HG03025 (cell line): ENCODE data around the gene TMEM139.
"Not testable (repeated sequence)": the region's sequence is repeated elsewhere in the genome, so short reads cannot be mapped to it uniquely, and the experiment has no call there.

ENCODE experiments used
- ATAC-seq: cut with Tn5 transposase; IDR thresholded peaks from one replicate; pipeline ENCODE4 v1.9.1; 2021; ENCODE audit warnings: mild to moderate bottlenecking, moderate library complexity; ENCODE audit not compliant: unreplicated experiment, low FRiP score

Gene TMEM139

GRCh38 chr7:143257501-143257900 is 27.3 kb upstream of the TMEM139 start:
- ATAC-seq, result no peak

DNA sequence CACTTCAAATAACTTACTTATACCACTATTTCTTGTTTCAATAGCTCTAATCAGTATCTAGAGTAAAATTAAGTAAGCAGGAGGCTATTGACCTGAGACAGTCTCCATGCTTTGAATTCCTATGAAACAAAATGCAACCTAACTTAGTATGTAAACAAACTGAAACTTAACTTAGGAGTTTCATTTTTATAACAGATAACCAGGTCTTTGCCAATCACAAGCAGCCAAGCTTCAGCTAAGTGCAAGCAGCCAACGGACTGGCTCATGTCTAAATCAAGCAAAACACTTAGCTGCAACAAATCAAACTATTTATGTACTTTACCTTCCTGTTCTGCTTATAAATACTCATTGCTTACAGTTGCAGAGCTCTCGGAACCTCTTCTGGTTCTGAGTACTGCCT is 25.9 kb upstream of the TMEM139 start:
- ATAC-seq, result peak; percentile 41

GRCh38 chr7:143259765-143260164 is 25.0 kb upstream of the TMEM139 start:
- no peak for ATAC-seq

GRCh38 chr7:143261901-143262300 is 22.9 kb upstream of the TMEM139 start:
- ATAC-seq, result no peak

GRCh38 chr7:143263266-143264195 is 21.2 kb upstream of the TMEM139 start, which contains the start of gene GSTK1:
Gene GSTK1 (plus strand): TSS chr7:143263441. CDS start chr7:143263514, 73 bp downstream.
- ATAC-seq, result peak; percentile 94

GRCh38 chr7:143264196-143264568 is 20.6 kb upstream of the TMEM139 start:
- ATAC-seq, result not testable (repeated sequence)

- ATAC-seq, result no peak
Measured at GRCh38 chr7:143265017-143265693, 19.6 kb upstream of the TMEM139 start.

DNA sequence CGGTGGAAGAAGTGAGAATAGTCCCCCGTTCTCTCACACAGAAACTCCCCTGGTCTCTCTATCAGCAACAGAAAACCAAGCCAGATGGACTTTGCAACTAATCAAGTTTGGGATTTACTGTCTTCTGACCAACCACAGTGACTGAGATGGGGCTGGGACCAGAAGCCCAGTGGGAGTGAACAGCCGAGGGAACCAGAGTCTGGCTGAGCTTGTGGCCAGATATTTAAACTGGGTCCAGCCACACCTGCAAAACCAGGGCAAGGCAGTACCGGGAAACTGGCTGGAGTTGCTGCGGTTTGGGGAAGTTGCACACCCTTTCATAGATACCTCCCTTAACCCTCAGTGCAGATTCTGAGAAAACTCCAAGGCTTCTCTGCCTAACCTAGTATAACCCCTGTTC is 15.5 kb upstream of the TMEM139 start:
- ATAC-seq, result no peak

DNA sequence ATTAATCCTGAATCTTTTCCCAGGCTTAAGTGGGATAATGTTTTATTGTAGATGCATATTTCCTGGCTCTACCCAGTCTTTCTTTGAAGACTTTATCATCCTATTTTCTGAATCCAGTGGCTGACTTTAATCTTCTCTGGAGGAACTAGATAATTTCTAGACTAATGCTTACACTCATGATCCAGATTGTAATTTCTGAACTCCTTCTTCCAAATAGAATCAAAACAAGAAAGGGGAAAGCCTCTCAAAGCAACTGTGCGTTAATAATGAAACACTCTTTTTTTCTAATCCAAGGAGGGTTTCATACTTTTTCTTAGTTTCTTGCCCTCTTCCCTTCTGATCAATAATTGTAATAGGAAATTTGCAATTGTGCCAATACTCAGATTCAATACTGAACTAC is 13.5 kb upstream of the TMEM139 start:
- no peak for ATAC-seq

- no peak for ATAC-seq
Measured at GRCh38 chr7:143272871-143273270, 11.9 kb upstream of the TMEM139 start.

DNA sequence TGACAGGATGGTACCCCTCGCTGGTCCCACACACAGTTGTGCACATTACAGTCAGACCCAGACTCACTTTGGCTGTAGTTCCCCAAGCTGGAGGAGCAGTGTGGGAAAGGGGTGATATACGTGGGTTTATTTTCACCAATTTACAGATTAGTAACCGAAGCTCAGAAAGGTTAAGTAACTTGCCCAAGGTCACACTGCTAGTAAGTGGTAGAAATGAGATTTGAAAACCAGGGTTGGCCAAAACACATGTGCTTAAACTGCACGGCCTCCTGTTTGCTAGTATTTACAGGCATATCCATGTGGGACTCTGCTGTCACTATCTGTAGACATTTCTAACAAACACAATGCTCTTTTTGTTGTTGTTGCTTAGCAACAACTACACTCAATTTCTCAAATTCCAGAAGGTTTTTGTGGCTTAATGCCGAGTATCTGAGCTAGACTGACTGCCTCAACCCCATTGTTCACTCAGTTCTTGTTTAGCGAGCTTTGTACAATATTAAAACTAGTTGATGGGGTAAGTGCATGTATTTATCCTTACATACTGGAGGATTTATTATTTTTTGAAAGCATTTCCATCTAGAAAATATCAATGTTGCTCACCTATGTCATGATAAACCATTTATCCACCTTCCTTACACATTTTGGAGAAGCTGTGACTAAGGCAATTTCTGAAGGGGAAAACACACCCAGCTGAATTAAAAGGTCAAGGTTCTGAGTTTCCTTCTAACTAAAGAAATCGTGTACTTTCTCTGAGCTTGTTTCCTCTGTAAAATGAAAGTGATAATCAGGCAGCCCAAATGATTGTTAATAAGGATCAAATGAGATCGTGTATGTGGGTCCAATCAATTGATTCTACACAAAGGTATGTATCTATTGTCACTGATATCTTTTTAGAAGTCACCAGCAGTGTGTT is 5.3 kb upstream of the TMEM139 start:
- no peak for ATAC-seq

DNA sequence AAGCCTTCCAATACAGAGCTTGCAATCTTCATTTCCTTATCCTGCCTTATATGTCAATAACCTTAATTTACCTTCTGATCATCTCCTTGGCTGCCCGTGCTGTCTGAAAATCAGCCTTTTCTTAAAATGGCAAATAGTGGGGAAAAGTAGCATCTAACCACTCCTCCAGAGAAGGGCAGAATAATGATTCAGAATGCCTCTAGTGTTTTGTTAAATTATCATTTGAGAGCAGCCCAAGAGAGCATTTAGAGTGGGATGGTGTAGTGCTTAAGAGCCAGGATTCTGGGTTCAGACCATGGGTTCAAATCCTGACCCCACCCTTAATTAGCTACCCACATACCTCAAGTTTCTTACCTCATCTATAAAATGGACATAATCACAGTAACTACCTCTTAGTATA is 4.6 kb upstream of the TMEM139 start:
- ATAC-seq, result no peak

DNA sequence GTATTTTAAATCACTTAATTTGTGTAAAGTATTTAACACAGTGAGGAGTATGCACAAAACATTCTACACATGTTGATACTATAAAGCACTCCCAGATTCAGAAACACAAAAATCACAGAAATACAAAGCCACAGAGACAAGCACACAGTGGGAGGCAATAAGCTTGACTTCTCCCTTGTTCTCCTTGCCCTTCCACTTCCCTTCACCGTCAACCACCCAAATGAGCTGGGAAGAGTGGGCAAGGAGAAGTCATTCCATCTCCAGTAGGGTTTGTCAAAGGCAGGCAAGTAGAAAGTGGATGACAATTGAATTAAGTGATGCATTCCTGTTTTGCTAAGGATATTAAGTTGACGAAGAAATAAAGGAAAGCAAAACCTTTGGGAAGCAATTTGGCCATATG is 4.2 kb upstream of the TMEM139 start:
- ATAC-seq, result no peak

GRCh38 chr7:143281529-143281928 is 3.2 kb upstream of the TMEM139 start:
- no peak for ATAC-seq

DNA sequence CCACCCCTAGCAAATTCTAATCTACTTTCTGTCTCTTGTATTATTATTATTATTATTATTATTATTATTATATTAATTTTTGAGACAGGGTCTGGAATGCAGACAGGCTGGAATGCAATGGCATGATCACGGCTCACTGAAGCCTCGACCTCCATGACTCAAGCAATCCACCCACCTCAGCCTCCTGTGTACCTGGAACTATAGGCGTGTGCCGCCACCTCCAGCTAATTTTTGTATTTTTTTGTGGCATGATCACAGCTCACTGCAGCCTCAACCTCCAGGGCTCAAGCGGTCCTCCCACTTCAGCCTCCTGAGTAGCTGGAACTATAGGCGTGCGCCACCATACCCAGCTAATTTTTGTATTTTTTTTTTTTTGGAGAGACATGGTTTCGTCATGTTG is 2.6 kb upstream of the TMEM139 start:
- no peak for ATAC-seq

- no peak for ATAC-seq
Measured at GRCh38 chr7:143283381-143283780, 1.4 kb upstream of the TMEM139 start.

DNA sequence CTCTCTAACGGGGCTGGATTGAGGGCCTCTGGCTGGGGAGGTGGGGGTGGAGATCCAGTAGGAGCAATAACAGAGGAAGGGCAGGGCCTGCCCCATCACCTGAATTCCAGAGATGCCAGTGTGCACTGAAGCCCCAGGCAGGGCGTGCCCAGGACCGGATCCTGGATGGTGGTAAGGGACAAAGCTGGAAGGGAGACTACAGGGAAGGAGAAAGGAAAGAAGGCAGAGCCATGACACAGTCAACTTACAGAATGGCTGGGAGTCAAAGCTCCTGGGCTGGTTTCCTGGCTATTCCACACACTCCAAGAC is 666 bp downstream of the TMEM139 start:
- no peak for ATAC-seq

GRCh38 chr7:143285806-143286521 is 1.2 kb downstream of the TMEM139 start:
- no peak for ATAC-seq

GRCh38 chr7:143286522-143286890 is 1.7 kb downstream of the TMEM139 start:
- no peak for ATAC-seq

- no peak for ATAC-seq
Measured at GRCh38 chr7:143287339-143287934, 2.7 kb downstream of the TMEM139 start.
